ENCODE results near the gene DCXR. TPM values are rescaled to one million over a fixed set of nuclear protein-coding genes. Genes with fewer than 3 reads are reported as not detected.

DCXR gene
- total and polyA plus RNA-seq, 2 of the 4 experiments (the other 2 are of a cell fraction): 36.6 to 139 TPM

- no peak overlapping the region for H3K14ac ChIP-seq (replicated peaks; ENCODE audit: low read depth, low read length)
- H3K18ac ChIP-seq (ENCODE audit: low read depth, low read length): no peak overlapping the region
- no peak overlapping the region for H2BK5ac ChIP-seq (ENCODE audit: low read depth, low read length, poor library complexity, severe bottlenecking)
- POLR2A ChIA-PET (ENCODE audit: unreplicated experiment): no interaction called here
- H2BK120ac ChIP-seq (ENCODE audit: low read depth, low read length): no peak overlapping the region
- H3K36me3 ChIP-seq (ENCODE audit: control insufficient read depth, insufficient read depth, low read length): peaks cover 8% of the 10 kb centered on the region; the same call in 1 of the 2 replicates
- H4K91ac ChIP-seq (ENCODE audit: insufficient read depth, low read depth, low read length): no peak overlapping the region
- no peak overlapping the region for H3K4me3 ChIP-seq (ENCODE audit: insufficient read depth, low read depth, low read length)
- BruUV-seq (replicated peaks): no TSS peak
- dilution Hi-C loops (cut with HindIII; ENCODE audit: low sequenced_read_pairs, unreplicated experiment): no loop called here
- no peak overlapping the region for H4K5ac ChIP-seq (ENCODE audit: low read depth, low read length)
- no peak overlapping the region for H2BK20ac ChIP-seq (ENCODE audit: low read depth, low read length)
- no peak overlapping the region for H3K23ac ChIP-seq (ENCODE audit: low read depth, low read length)
- H4K20me1 ChIP-seq (ENCODE audit: insufficient read depth, low read length): peaks cover 6% of the 10 kb centered on the region
- peaks cover 12% of the 10 kb centered on the region for H3K4me1 ChIP-seq (ENCODE audit: control insufficient read depth, insufficient read depth, low read length)
- H3K9me3 ChIP-seq (ENCODE audit: control insufficient read depth, insufficient read depth, low read length): no peaks in the 10 kb centered on the region
- H2BK15ac ChIP-seq (ENCODE audit: low read depth, low read length): no peak overlapping the region
- H3K27me3 ChIP-seq (ENCODE audit: control insufficient read depth, insufficient read depth, low read length): no peaks in the 10 kb centered on the region
- in situ Hi-C loops (cut with MboI; ENCODE audit: low sequenced_read_pairs): no loop called here
- ATAC-seq (ENCODE audit: low read depth) (no peak), DNase-seq (no peak)
- H3K27ac ChIP-seq (ENCODE audit: insufficient read depth, low read length): no peak overlapping the region
- H3K79me1 ChIP-seq (ENCODE audit: low read depth in 1 of 2, low read length in 2 of 2): peaks cover 9 to 15% of the 10 kb centered on the region in 2 experiments; a peak in 3 of 4 replicates
- H4K8ac ChIP-seq (ENCODE audit: low read depth in 2 of 2, low read length in 2 of 2): no peak overlapping the region
- no peak overlapping the region for H2AK9ac ChIP-seq (replicated peaks; ENCODE audit: low read depth, low read length, poor library complexity)
- WGBS, 2 experiments (ENCODE audit: extremely low coverage in 2 of 2, insufficient read length in 1 of 2): 86% methylated on average over 12 of the region's 28 CpGs; no CpG with 5 or more reads in 1 of the 2 experiments
- TF ChIP-seq RAD21 (IDR thresholded peaks at IDR 0.05; ENCODE audit: low read length) (no peak), RFX5 (IDR thresholded peaks at IDR 0.05; ENCODE audit: low read depth, low read length) (no peak), NFE2L2 (IDR thresholded peaks at IDR 0.05; ENCODE audit: low read depth, low read length) (no peak), CEBPB (IDR thresholded peaks at IDR 0.05; ENCODE audit: low read depth, low read length) (no peak), POLR2A (IDR thresholded peaks at IDR 0.05; ENCODE audit: low read depth, low read length) (no peak)
- no peak overlapping the region for H2AFZ ChIP-seq (replicated peaks; ENCODE audit: low read length, poor library complexity)
- intact Hi-C loops (cut with micrococcal nuclease): no loop called here
- no peak overlapping the region for H3K9ac ChIP-seq (ENCODE audit: low read depth, low read length)
- CTCF ChIA-PET: no interaction called here
- H3K4me2 ChIP-seq (ENCODE audit: low read depth, low read length): no peak overlapping the region
- no peaks in the 10 kb centered on the region for H3K9me1 ChIP-seq (ENCODE audit: insufficient read depth, low read length)
- H3K56ac ChIP-seq (ENCODE audit: extremely low read depth, insufficient read depth, low read length): no peak overlapping the region
- H3K4ac ChIP-seq (ENCODE audit: low read depth, low read length): no peak overlapping the region
- no peak overlapping the region for H2AK5ac ChIP-seq (ENCODE audit: low read depth, low read length)
These were observed 41.2 kb downstream of the DCXR start for GRCh38 chr17:81996232-81996756.

Data from IMR-90 (cell line).